ENCODE results near the gene TFRC.

DNA sequence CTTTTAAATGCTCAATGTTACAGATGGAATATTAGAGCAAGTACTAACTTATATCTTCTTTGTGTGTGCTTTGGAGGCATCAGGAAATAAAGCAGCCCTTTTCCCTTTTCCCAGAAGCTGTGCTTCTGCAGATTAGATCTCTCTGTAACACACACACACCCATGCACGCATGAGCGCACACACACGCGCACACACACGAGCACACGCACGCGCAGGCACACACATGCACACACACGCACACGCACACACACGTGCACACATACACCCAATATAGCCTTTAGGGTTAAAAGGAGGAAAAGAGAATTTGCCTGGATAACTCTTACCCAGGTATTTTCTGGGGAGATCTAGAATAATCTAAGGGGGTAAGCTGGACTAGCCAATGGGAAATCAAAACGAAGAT is 56.9 kb downstream of the TFRC start:
- TF ChIP-seq, protein P1, sequence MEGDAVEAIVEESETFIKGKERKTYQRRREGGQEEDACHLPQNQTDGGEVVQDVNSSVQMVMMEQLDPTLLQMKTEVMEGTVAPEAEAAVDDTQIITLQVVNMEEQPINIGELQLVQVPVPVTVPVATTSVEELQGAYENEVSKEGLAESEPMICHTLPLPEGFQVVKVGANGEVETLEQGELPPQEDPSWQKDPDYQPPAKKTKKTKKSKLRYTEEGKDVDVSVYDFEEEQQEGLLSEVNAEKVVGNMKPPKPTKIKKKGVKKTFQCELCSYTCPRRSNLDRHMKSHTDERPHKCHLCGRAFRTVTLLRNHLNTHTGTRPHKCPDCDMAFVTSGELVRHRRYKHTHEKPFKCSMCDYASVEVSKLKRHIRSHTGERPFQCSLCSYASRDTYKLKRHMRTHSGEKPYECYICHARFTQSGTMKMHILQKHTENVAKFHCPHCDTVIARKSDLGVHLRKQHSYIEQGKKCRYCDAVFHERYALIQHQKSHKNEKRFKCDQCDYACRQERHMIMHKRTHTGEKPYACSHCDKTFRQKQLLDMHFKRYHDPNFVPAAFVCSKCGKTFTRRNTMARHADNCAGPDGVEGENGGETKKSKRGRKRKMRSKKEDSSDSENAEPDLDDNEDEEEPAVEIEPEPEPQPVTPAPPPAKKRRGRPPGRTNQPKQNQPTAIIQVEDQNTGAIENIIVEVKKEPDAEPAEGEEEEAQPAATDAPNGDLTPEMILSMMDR (conservative IDR thresholded peaks at IDR 0.05; ENCODE audit: low read length), result no peak
- no peak for TF ChIP-seq EZH2phosphoT487 (IDR thresholded peaks at IDR 0.05; ENCODE audit: borderline replicate concordance)
